PC-9 (cell line): ENCODE results near the gene ARHGAP8. TPM values are rescaled to one million over a fixed set of nuclear protein-coding genes. Genes with fewer than 3 reads are reported as not detected.

Experiments used
- BruUV-seq: library from RNA; stranded (reverse); fragments of 400-500 nt; replicated peaks from 2 replicates; lab custom pipeline; 2021; lab: Mats Ljungman, UMichigan
- CTCF ChIA-PET: fragments of 300-600 bp; sonication (Branson Sonifier 250); formaldehyde crosslinking; loops from one replicate; lab custom pipeline; 2022; ENCODE audit warnings: antibody characterized with exemption; lab: Charles Lee
- POLR2A ChIA-PET: fragments of 300-600 bp; sonication (Branson Sonifier 250); formaldehyde crosslinking; loops from one replicate; lab custom pipeline; 2022; ENCODE audit warnings: antibody characterized with exemption; ENCODE audit not compliant: unreplicated experiment; lab: Charles Lee
- DNase-seq, 2 experiments: peaks; one replicate each; pipeline versions ENCODE4 v3.0.0 to v3.0.0-alpha.2; 2015 to 2022; ENCODE audit warnings: mixed read lengths in 1 of 2
- H2AFZ ChIP-seq: fragments of 200-600 bp; sonication (generic); 2 replicates; pipeline ENCODE4 v1.8.1; 2017; ENCODE audit warnings: antibody characterized with exemption
- H3F3A ChIP-seq: fragments of 200-600 bp; sonication (generic); 2 replicates; pipeline ENCODE4 v1.8.1; 2017; ENCODE audit warnings: antibody characterized with exemption, mild to moderate bottlenecking, low read depth; ENCODE audit not compliant: insufficient read depth
- H3K27ac ChIP-seq: fragments of 200-600 bp; sonication (generic); 2 replicates; pipeline ENCODE4 v1.6.1; 2016; ENCODE audit warnings: mixed run types
- H3K27me3 ChIP-seq: fragments of 200-600 bp; sonication (generic); 2 replicates; pipeline ENCODE4 v1.6.1; 2016; ENCODE audit warnings: low read depth, mixed run types; ENCODE audit not compliant: insufficient read depth
- H3K36me3 ChIP-seq: fragments of 200-600 bp; sonication (generic); 2 replicates; pipeline ENCODE4 v1.6.1; 2016; ENCODE audit warnings: low read depth, mixed run types
- H3K4me1 ChIP-seq: fragments of 200-600 bp; sonication (generic); replicated peaks from 2 replicates; pipeline ENCODE4 v1.6.1; 2016; ENCODE audit warnings: mixed run types; ENCODE audit not compliant: insufficient read depth
- H3K4me2 ChIP-seq: fragments of 200-600 bp; sonication (generic); 2 replicates; pipeline ENCODE4 v1.6.1; 2017; ENCODE audit warnings: mixed run types
- H3K4me3 ChIP-seq: fragments of 200-600 bp; sonication (generic); 2 replicates; pipeline ENCODE4 v1.6.1; 2016; ENCODE audit warnings: mixed run types
- H3K79me2 ChIP-seq: fragments of 200-600 bp; sonication (generic); 2 replicates; pipeline ENCODE4 v1.6.1; 2017; ENCODE audit warnings: low read depth, mixed run types
- H3K9me2 ChIP-seq: fragments of 200-600 bp; sonication (generic); 2 replicates; pipeline ENCODE4 v1.8.1; 2017; ENCODE audit warnings: mild to moderate bottlenecking; ENCODE audit not compliant: insufficient read depth
- H3K9me3 ChIP-seq: fragments of 200-600 bp; sonication (generic); 2 replicates; pipeline ENCODE4 v1.8.1; 2016; ENCODE audit warnings: low read depth; ENCODE audit not compliant: insufficient read depth
- H4K20me1 ChIP-seq: fragments of 200-600 bp; sonication (generic); 2 replicates; pipeline ENCODE4 v1.8.1; 2017; ENCODE audit not compliant: insufficient read depth
- CTCF ChIP-seq: fragments of 200-600 bp; sonication (generic); conservative IDR thresholded peaks from 2 replicates; pipeline ENCODE4 v1.6.1; 2017; ENCODE audit warnings: mixed run types, antibody characterized with exemption, mild to moderate bottlenecking, moderate library complexity
- EZH2 ChIP-seq: fragments of 200-600 bp; sonication (generic); IDR thresholded peaks from 2 replicates; pipeline ENCODE4 v1.8.0; 2017; ENCODE audit warnings: antibody characterized with exemption, low read depth
- intact Hi-C: fragments of 100-400 bp; cut with micrococcal nuclease; formaldehyde crosslinking; loops from one replicate; pipeline ENCODE4 v1.10.0; 2022; ENCODE audit not compliant: unreplicated experiment
- total RNA-seq: library from RNA; stranded (reverse); gene quantifications from 2 replicates; pipeline ENCODE4 v1.2.3, GENCODE V29; 2021

The ARHGAP8 gene
- total RNA-seq, 1 experiment from 2014 or later, result 114 TPM

GRCh38 chr22:44712962-44713361 lies 39.4 kb upstream of the ARHGAP8 start:
- Histone ChIP-seq H3K36me3 (no peaks in the 10 kb centered on the region), H3K79me2 (no peaks in the 10 kb centered on the region), H3K27ac (no peak overlapping the region), H3K4me1 (no peaks in the 10 kb centered on the region; the same call in 1 of the 2 replicates), H3K4me3 (no peak overlapping the region), H4K20me1 (peaks cover 10% of the 10 kb centered on the region), H3K9me3 (no peaks in the 10 kb centered on the region), H3K4me2 (no peak overlapping the region), H2AFZ (no peak overlapping the region), H3F3A (no peaks in the 10 kb centered on the region), H3K9me2 (no peaks in the 10 kb centered on the region), H3K27me3 (no peaks in the 10 kb centered on the region)
- TF ChIP-seq EZH2 (no peak), CTCF (no peak)
- intact Hi-C loops, result no loop called here
- ChIA-PET CTCF (no interaction called here), POLR2A (no interaction called here)
- DNase-seq, result no peak
- no TSS peak for BruUV-seq

GRCh38 chr22:44714703-44715350 lies 37.5 kb upstream of the ARHGAP8 start:
- intact Hi-C loops, result no loop called here
- no peak for DNase-seq
- ChIA-PET POLR2A (no interaction called here), CTCF (interaction anchor here (0.6 kb wide), 1 partner anchor 861 kb away, joined by 13 read pairs; no protein-coding TSS in a partner anchor)
- H3K4me3 ChIP-seq, result no peak overlapping the region
- H3K36me3 ChIP-seq, result no peaks in the 10 kb centered on the region
- no peak overlapping the region for H3K4me2 ChIP-seq
- no peaks in the 10 kb centered on the region for H3K27me3 ChIP-seq
- BruUV-seq, result no TSS peak
- no peaks in the 10 kb centered on the region for H3K79me2 ChIP-seq
- H3K9me3 ChIP-seq, result no peaks in the 10 kb centered on the region
- H3K4me1 ChIP-seq, result no peaks in the 10 kb centered on the region; the same call in 1 of the 2 replicates
- H4K20me1 ChIP-seq, result peaks cover 10% of the 10 kb centered on the region
- TF ChIP-seq CTCF (no peak), EZH2 (no peak)
- no peak overlapping the region for H2AFZ ChIP-seq
- no peak overlapping the region for H3K27ac ChIP-seq
- H3K9me2 ChIP-seq, result no peaks in the 10 kb centered on the region
- H3F3A ChIP-seq, result peaks cover 6% of the 10 kb centered on the region; the same call in 1 of the 2 replicates

GRCh38 chr22:44718418-44718817 lies 34.0 kb upstream of the ARHGAP8 start:
- H3F3A ChIP-seq, result peaks cover 6% of the 10 kb centered on the region; the same call in 1 of the 2 replicates
- no peaks in the 10 kb centered on the region for H3K4me1 ChIP-seq
- ChIA-PET CTCF (no interaction called here), POLR2A (no interaction called here)
- no TSS peak for BruUV-seq
- TF ChIP-seq EZH2 (no peak), CTCF (no peak)
- H3K27me3 ChIP-seq, result no peaks in the 10 kb centered on the region
- H3K4me3 ChIP-seq, result no peak overlapping the region
- H3K9me3 ChIP-seq, result no peaks in the 10 kb centered on the region
- no peaks in the 10 kb centered on the region for H3K36me3 ChIP-seq
- no peaks in the 10 kb centered on the region for H3K79me2 ChIP-seq
- no peak for DNase-seq
- no peak overlapping the region for H3K27ac ChIP-seq
- no peak overlapping the region for H2AFZ ChIP-seq
- H3K9me2 ChIP-seq, result no peaks in the 10 kb centered on the region
- H3K4me2 ChIP-seq, result no peak overlapping the region
- intact Hi-C loops, result no loop called here
- H4K20me1 ChIP-seq, result no peaks in the 10 kb centered on the region; the same call in 1 of the 2 replicates
